HepG2 (cell line): ENCODE measurements around the gene TSPAN2. TPM values are rescaled to one million over a fixed set of nuclear protein-coding genes. Genes with fewer than 3 reads are reported as not detected.

ENCODE experiments used
- ATAC-seq: fragments of 200-7000 bp; cut with Tn5 transposase; 3 replicates; pipeline ENCODE4 v1.9.1; 2020; ENCODE audit warnings: mild to moderate bottlenecking, moderate library complexity
- BruUV-seq: library from RNA; stranded (reverse); fragments of 400-500 nt; replicated peaks from 2 replicates; lab custom pipeline; 2021; lab: Mats Ljungman, UMichigan
- CTCF ChIA-PET: fragments of 300-600 bp; formaldehyde crosslinking; extraction: SDS; loops from one replicate; lab custom pipeline; 2021; ENCODE audit warnings: low total read pairs, inconsistent platforms, low intra/inter-chr PET ratio; lab: Yijun Ruan, JAX
- POLR2A ChIA-PET: fragments of 350-600 bp; sonication (Branson Sonifier 250); formaldehyde crosslinking; loops from one replicate; lab custom pipeline; 2020; ENCODE audit warnings: antibody characterized with exemption, inconsistent platforms; lab: Yijun Ruan, JAX
- DNase-seq: peaks from one replicate; pipeline ENCODE4 v3.0.0-alpha.2; 2015; ENCODE audit warnings: low spot score
- FAIRE-seq: peaks from 3 replicates; lab custom pipeline; 2011; peaks lifted over from hg19 to GRCh38; lab: Jason Lieb, UNC
- H2AFZ ChIP-seq: one replicate; pipeline ENCODE4 v1.6.1; 2011; ENCODE audit warnings: low read length, inconsistent platforms
- H3K27ac ChIP-seq: fragments of 300-600 bp; 3 replicates; pipeline ENCODE4 v1.8.0; 2011; ENCODE audit warnings: mixed run types, mild to moderate bottlenecking, mixed read lengths, low read length, inconsistent platforms; ENCODE audit not compliant: insufficient read depth; ENCODE audit errors: extremely low read length
- H3K27me3 ChIP-seq, 2 experiments: fragments of 200-600 bp in 1 of 2; 2 replicates in 1 of 2; 3 replicates in 1 of 2; pipeline versions ENCODE4 v1.6.0 to v1.8.0; 2011; ENCODE audit warnings: low read length in 2 of 2, mild to moderate bottlenecking in 2 of 2, moderate library complexity in 2 of 2, inconsistent platforms in 1 of 2; ENCODE audit not compliant: insufficient read depth in 2 of 2, control insufficient read depth in 1 of 2
- H3K36me3 ChIP-seq, 2 experiments: fragments of 200-600 bp in 1 of 2; replicated peaks in 1 of 2; 2 replicates in 1 of 2; 3 replicates in 1 of 2; pipeline versions ENCODE4 v1.5.1 to v1.8.0; 2011; ENCODE audit warnings: low read length in 2 of 2, inconsistent platforms in 1 of 2; ENCODE audit not compliant: insufficient read depth in 2 of 2, control insufficient read depth in 1 of 2
- H3K4me1 ChIP-seq: 2 replicates; pipeline ENCODE4 v1.5.1; 2012; ENCODE audit warnings: low read length, inconsistent platforms; ENCODE audit not compliant: insufficient read depth
- H3K4me2 ChIP-seq: 2 replicates; pipeline ENCODE4 v1.6.0; 2011; ENCODE audit warnings: low read depth, low read length, inconsistent platforms
- H3K4me3 ChIP-seq, 3 experiments: fragments of 200-600 bp in 1 of 3; sonication (generic), shearing (Covaris generic) in 1 of 3; replicated peaks in 1 of 3; 2 replicates each; pipeline ENCODE4 v1.5.1; 2011 to 2016; ENCODE audit warnings: low read length in 3 of 3, inconsistent platforms in 2 of 3, low read depth in 2 of 3, mild to moderate bottlenecking in 2 of 3, control low read depth in 1 of 3, mixed read lengths in 1 of 3; ENCODE audit not compliant: insufficient read depth in 1 of 3
- H3K79me2 ChIP-seq: one replicate; pipeline ENCODE4 v1.6.1; 2011; ENCODE audit warnings: low read length, inconsistent platforms; ENCODE audit not compliant: insufficient read depth
- H3K9ac ChIP-seq: 2 replicates; pipeline ENCODE4 v1.6.0; 2011; ENCODE audit warnings: mild to moderate bottlenecking, low read depth, low read length, inconsistent platforms; ENCODE audit not compliant: insufficient read depth
- H3K9me3 ChIP-seq: 2 replicates; pipeline ENCODE4 v1.5.1; 2012; ENCODE audit warnings: mild to moderate bottlenecking, low read length
- H4K20me1 ChIP-seq: 2 replicates; pipeline ENCODE4 v1.6.0; 2011; ENCODE audit warnings: inconsistent platforms, mild to moderate bottlenecking, low read length, moderate library complexity; ENCODE audit not compliant: insufficient read depth
- BRCA1 ChIP-seq: sonication (generic); formaldehyde crosslinking; IDR thresholded peaks from 2 replicates; pipeline ENCODE4 v1.4.0; 2020; ENCODE audit warnings: missing genetic modification reagents
- DR1 ChIP-seq: sonication (generic); formaldehyde crosslinking; IDR thresholded peaks from 2 replicates; pipeline ENCODE4 v1.8.0; 2021; ENCODE audit warnings: mild to moderate bottlenecking, missing genetic modification reagents, inconsistent platforms
- HNRNPL ChIP-seq: fragments of 200-400 bp; formaldehyde crosslinking; IDR thresholded peaks from 2 replicates; pipeline ENCODE4 v1.6.1; 2017; ENCODE audit warnings: mild to moderate bottlenecking, low read depth, low read length
- JUND ChIP-seq: sonication (generic); formaldehyde crosslinking; IDR thresholded peaks from 2 replicates; pipeline ENCODE4 v1.8.0; 2022; ENCODE audit warnings: mild to moderate bottlenecking, missing genetic modification reagents
- MAFK ChIP-seq, 2 experiments: IDR thresholded peaks in 1 of 2; conservative IDR thresholded peaks in 1 of 2; 2 replicates each; pipeline ENCODE4 v1.6.1; 2011; ENCODE audit warnings: improper control_type of control experiment in 2 of 2, low read length in 2 of 2
- SAFB2 ChIP-seq: sonication (generic); formaldehyde crosslinking; IDR thresholded peaks from 2 replicates; pipeline ENCODE4 v1.5.1; 2020; ENCODE audit warnings: missing genetic modification reagents, low read depth, mild to moderate bottlenecking, borderline replicate concordance
- SKI ChIP-seq: fragments of 450-650 bp; IDR thresholded peaks from one replicate; pipeline ENCODE4 v1.6.1; 2018; ENCODE audit warnings: mild to moderate bottlenecking; ENCODE audit not compliant: partially characterized antibody
- STAG1 ChIP-seq: sonication (generic); formaldehyde crosslinking; IDR thresholded peaks from 2 replicates; pipeline ENCODE4 v1.4.0; 2020; ENCODE audit warnings: missing genetic modification reagents
- TOPORS ChIP-seq: sonication (generic); formaldehyde crosslinking; IDR thresholded peaks from 2 replicates; pipeline ENCODE4 v1.8.0; 2023; ENCODE audit warnings: mild to moderate bottlenecking, missing genetic modification reagents
- XRCC5 ChIP-seq: fragments of 200-400 bp; formaldehyde crosslinking; optimal IDR thresholded peaks from 2 replicates; pipeline ENCODE3; 2017; ENCODE audit warnings: mild to moderate bottlenecking, low read length
- ZBTB7A ChIP-seq: sonication (generic); formaldehyde crosslinking; IDR thresholded peaks from 2 replicates; pipeline ENCODE4 v1.8.0; 2022; ENCODE audit warnings: mild to moderate bottlenecking, missing genetic modification reagents
- ZKSCAN8 ChIP-seq: IDR thresholded peaks from 2 replicates; pipeline ENCODE4 v1.6.1; 2016; ENCODE audit warnings: borderline replicate concordance, missing genetic modification reagents, missing compliant biosample characterization
- ZNF260 ChIP-seq: sonication (generic); formaldehyde crosslinking; IDR thresholded peaks from 2 replicates; pipeline ENCODE4 v1.4.0; 2020; ENCODE audit warnings: missing genetic modification reagents, low read depth, mild to moderate bottlenecking, borderline replicate concordance
- ZNF720 ChIP-seq: sonication (generic); formaldehyde crosslinking; IDR thresholded peaks from 2 replicates; pipeline ENCODE4 v1.4.0; 2020; ENCODE audit warnings: missing genetic modification reagents
- ZNF879 ChIP-seq: sonication (generic); formaldehyde crosslinking; IDR thresholded peaks from 2 replicates; pipeline ENCODE4 v1.8.1; 2023; ENCODE audit warnings: missing genetic modification reagents
- WGBS: methylation state at CpG from one replicate; pipeline ENCODE4 v1.1.6; 2017; ENCODE audit warnings: low lambda C conversion rate; 5-methylcytosine and 5-hydroxymethylcytosine counted together
- in situ Hi-C: cut with HindIII; loops from 2 replicates; pipeline ENCODE4 v1.10.0; 2017; ENCODE audit warnings: low pct_unique_long_range_greater_than_20kb; ENCODE audit not compliant: extremely low pct_ligation_motif_present
- intact Hi-C: fragments of 100-400 bp; cut with micrococcal nuclease; formaldehyde crosslinking; loops from one replicate; pipeline ENCODE4 v1.10.0; 2022; ENCODE audit not compliant: unreplicated experiment
- polyA plus RNA-seq, 8 experiments: library from polyadenylated mRNA; depleted of rRNA in 3 of 8; stranded (reverse) in 7 of 8; unstranded in 1 of 8; fragments of >200 nt; fragmentation: Illumina TruSeq in 4 of 8; extraction: Trizol in 4 of 8; gene quantifications; 2 replicates each; pipeline versions ENCODE4 v1.2.1 to v1.2.3, GENCODE V29; 2011 to 2016; ENCODE audit warnings: low read depth in 4 of 8, missing spikeins in 1 of 8, mixed read lengths in 1 of 8; ENCODE audit not compliant: insufficient read depth in 1 of 8
- total RNA-seq, 5 experiments: library from RNA; depleted of rRNA; stranded (reverse); fragments of >200 nt; fragmentation: Illumina TruSeq; extraction: Trizol; gene quantifications; 2 replicates each; pipeline ENCODE4 v1.2.3, GENCODE V29; 2016; ENCODE audit warnings: low read depth in 1 of 5
- TF ChIP-seq, protein P1 (sequence below): sonication (generic); formaldehyde crosslinking; IDR thresholded peaks from 2 replicates; pipeline ENCODE4 v1.5.0; 2020; ENCODE audit warnings: missing genetic modification reagents
- TF ChIP-seq, protein P2 (sequence below): sonication (generic); formaldehyde crosslinking; IDR thresholded peaks from 2 replicates; pipeline ENCODE4 v1.5.0; 2020; ENCODE audit warnings: missing genetic modification reagents
- TF ChIP-seq, protein P3 (sequence below): sonication (generic); formaldehyde crosslinking; IDR thresholded peaks from 2 replicates; pipeline ENCODE4 v1.5.1; 2020; ENCODE audit warnings: missing genetic modification reagents, mild to moderate bottlenecking, borderline replicate concordance
- TF ChIP-seq, protein P4 (sequence below): sonication (generic); formaldehyde crosslinking; IDR thresholded peaks from 2 replicates; pipeline ENCODE4 v1.5.1; 2020; ENCODE audit warnings: missing genetic modification reagents, mild to moderate bottlenecking, borderline replicate concordance
- TF ChIP-seq, protein P5 (sequence below): IDR thresholded peaks from 2 replicates; pipeline ENCODE4 v1.6.1; 2016; ENCODE audit warnings: low read depth, borderline replicate concordance

Gene TSPAN2
- total and polyA plus RNA-seq, 2 of the 13 experiments (the other 11 are each of a cell fraction or from before 2014, with no cell fraction given): not detected

DNA sequence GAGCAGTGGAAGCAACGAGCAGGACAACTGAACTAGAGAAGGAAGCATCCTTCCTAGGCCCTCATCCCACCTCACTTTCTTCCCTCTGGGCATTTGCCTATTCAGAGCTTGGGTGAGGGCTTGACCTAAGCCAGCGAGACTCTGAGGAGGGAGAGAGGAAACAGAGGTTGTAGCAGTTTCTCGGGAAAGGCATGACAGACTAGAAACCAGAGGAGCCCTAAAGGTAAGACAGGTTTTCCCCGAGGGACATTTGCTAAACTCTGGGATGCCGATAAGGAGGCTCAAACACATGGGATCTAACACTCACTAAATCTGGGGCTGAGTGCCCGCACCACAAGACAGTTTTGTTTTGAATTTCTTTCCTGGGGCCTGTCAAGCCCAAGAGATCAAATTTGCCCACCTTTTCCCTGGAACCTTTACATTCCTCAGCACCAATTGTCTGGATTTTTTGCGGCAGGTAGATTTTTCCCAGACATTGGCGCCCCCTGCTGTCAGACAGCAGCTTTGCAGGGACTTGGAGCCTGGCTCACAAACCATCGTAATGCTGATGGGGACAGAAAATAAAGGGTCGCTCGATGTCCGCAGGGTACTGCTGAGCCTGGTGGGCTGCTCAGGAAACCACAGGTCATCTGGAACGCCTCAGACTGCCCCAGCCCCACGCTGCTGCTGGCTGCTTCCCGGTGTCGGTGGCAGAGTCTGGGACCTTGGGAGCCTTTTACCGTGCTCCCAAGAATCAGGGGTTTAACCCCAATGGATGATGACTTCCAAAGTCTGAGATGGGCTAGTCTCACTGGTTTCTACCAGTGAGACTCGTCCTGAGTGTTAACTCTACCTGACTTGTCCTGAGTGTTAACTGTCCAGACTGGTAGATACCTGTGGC, 23.4 kb upstream of the TSPAN2 start:
- CTCF ChIA-PET: interaction anchor here (1.7 kb wide), 1 partner anchor 133 kb away, joined by 16 read pairs; no protein-coding TSS in a partner anchor
- in situ Hi-C loops: no loop called here
- no peaks in the 10 kb centered on the region for H3K36me3 ChIP-seq
- H3K4me2 ChIP-seq: no peak overlapping the region
- H2AFZ ChIP-seq: no peak overlapping the region
- 25% methylated on average over 9 of the region's 18 CpGs for WGBS
- H3K9ac ChIP-seq: no peak overlapping the region
- no TSS peak for BruUV-seq
- no peak overlapping the region for H3K4me3 ChIP-seq
- no peaks in the 10 kb centered on the region for H4K20me1 ChIP-seq
- peak; percentile 70 for ATAC-seq
- peak; percentile 15 for FAIRE-seq
- no peaks in the 10 kb centered on the region for H3K9me3 ChIP-seq
- no peaks in the 10 kb centered on the region for H3K79me2 ChIP-seq
- no peak overlapping the region for H3K27ac ChIP-seq
- no peaks in the 10 kb centered on the region for H3K4me1 ChIP-seq
- DNase-seq: no peak
- intact Hi-C loops: loop anchor here (1.0 kb wide), 1 partner anchor 133 kb away; no protein-coding TSS in a partner anchor
- POLR2A ChIA-PET: no interaction called here
- peaks cover 0 to 1% of the 10 kb centered on the region in 2 experiments; a peak in 1 of 5 replicates for H3K27me3 ChIP-seq
- TF ChIP-seq HNRNPL: no peak
- TF ChIP-seq, protein P1, sequence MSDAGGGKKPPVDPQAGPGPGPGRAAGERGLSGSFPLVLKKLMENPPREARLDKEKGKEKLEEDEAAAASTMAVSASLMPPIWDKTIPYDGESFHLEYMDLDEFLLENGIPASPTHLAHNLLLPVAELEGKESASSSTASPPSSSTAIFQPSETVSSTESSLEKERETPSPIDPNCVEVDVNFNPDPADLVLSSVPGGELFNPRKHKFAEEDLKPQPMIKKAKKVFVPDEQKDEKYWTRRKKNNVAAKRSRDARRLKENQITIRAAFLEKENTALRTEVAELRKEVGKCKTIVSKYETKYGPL (CRISPR knock-in tag): no peak
- no peak for TF ChIP-seq SAFB2 (CRISPR knock-in tag)
- no peak for TF ChIP-seq DR1 (CRISPR knock-in tag)
- TF ChIP-seq, protein P2, sequence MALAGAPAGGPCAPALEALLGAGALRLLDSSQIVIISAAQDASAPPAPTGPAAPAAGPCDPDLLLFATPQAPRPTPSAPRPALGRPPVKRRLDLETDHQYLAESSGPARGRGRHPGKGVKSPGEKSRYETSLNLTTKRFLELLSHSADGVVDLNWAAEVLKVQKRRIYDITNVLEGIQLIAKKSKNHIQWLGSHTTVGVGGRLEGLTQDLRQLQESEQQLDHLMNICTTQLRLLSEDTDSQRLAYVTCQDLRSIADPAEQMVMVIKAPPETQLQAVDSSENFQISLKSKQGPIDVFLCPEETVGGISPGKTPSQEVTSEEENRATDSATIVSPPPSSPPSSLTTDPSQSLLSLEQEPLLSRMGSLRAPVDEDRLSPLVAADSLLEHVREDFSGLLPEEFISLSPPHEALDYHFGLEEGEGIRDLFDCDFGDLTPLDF (CRISPR knock-in tag): no peak
- no peak for TF ChIP-seq ZNF260 (CRISPR knock-in tag)
- no peak for TF ChIP-seq ZNF720 (CRISPR knock-in tag)
- peak; percentile 50 for TF ChIP-seq XRCC5
- TF ChIP-seq BRCA1 (CRISPR knock-in tag): no peak
- TF ChIP-seq ZBTB7A (CRISPR knock-in tag): no peak
- no peak for TF ChIP-seq TOPORS
- TF ChIP-seq, protein P3, sequence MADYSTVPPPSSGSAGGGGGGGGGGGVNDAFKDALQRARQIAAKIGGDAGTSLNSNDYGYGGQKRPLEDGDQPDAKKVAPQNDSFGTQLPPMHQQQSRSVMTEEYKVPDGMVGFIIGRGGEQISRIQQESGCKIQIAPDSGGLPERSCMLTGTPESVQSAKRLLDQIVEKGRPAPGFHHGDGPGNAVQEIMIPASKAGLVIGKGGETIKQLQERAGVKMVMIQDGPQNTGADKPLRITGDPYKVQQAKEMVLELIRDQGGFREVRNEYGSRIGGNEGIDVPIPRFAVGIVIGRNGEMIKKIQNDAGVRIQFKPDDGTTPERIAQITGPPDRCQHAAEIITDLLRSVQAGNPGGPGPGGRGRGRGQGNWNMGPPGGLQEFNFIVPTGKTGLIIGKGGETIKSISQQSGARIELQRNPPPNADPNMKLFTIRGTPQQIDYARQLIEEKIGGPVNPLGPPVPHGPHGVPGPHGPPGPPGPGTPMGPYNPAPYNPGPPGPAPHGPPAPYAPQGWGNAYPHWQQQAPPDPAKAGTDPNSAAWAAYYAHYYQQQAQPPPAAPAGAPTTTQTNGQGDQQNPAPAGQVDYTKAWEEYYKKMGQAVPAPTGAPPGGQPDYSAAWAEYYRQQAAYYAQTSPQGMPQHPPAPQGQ: no peak
- TF ChIP-seq ZNF879 (CRISPR knock-in tag): no peak
- TF ChIP-seq STAG1 (CRISPR knock-in tag): peak; percentile 75
- no peak for TF ChIP-seq ZKSCAN8 (CRISPR knock-in tag)
- peak in 1 of 2 experiments; percentile 4; a peak in 1 of 4 replicates for TF ChIP-seq MAFK (conservative IDR thresholded peaks at IDR 0.05 in 1 of 2, IDR thresholded peaks at IDR 0.05 in 1 of 2; ENCODE audit: low read length in 2 of 2)
- no peak for TF ChIP-seq SKI
- no peak for TF ChIP-seq JUND (CRISPR knock-in tag)
- TF ChIP-seq, protein P4, sequence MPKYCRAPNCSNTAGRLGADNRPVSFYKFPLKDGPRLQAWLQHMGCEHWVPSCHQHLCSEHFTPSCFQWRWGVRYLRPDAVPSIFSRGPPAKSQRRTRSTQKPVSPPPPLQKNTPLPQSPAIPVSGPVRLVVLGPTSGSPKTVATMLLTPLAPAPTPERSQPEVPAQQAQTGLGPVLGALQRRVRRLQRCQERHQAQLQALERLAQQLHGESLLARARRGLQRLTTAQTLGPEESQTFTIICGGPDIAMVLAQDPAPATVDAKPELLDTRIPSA (CRISPR knock-in tag): no peak
- TF ChIP-seq, protein P5, sequence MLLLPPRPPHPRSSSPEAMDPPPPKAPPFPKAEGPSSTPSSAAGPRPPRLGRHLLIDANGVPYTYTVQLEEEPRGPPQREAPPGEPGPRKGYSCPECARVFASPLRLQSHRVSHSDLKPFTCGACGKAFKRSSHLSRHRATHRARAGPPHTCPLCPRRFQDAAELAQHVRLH (CRISPR knock-in tag): no peak
